Activated CD4-positive, alpha-beta T cell treated with anti-CD3 and anti-CD28 coated beads for 4 hours (primary cell): ENCODE measurements around the gene DLG5.

Experiments
- DNase-seq, 2 donors: peaks; one replicate each; pipeline ENCODE4 v3.0.0-alpha.2; 2020

DLG5 gene

DNA sequence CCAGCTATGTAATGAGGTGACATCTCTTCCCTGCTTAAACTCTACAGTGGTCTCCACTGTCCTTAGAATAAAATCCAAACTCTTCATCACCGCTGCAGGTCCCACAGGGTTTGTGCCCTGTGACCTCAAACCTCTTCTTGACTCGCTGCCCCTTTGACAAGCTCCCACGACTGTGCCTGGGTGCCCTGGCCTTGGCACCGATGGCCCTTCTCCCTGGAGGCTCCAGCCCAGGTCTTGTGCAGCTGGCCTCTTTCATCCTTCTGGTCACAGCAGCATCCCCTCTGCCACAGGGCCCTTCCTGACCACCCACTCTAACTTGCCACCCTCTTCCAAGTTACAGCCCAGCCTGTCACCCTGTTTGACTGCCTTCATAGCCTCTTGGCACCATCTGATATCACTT lies 108.2 kb downstream of the DLG5 start:
- DNase-seq = no peak

DNA sequence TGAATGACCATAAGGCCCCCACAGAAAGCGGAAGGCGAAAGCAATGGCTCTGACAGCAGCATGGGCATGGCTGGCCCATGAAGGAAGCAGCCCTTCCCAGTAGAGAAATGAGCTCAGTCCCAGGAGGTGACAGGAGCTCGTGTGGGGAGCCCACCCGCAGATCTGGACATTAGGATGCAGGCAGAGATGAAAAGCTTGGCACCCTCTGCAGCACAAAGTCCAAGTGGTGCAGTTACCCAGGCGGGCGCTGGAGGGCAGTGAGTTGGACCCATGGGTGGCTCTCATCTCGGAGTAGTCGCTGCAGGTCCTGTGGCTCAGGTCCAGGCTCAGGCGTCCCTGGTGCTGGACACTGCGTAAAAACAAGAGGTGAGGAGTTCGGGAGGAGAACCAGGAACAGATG lies 109.0 kb downstream of the DLG5 start:
- no peak for DNase-seq

DNA sequence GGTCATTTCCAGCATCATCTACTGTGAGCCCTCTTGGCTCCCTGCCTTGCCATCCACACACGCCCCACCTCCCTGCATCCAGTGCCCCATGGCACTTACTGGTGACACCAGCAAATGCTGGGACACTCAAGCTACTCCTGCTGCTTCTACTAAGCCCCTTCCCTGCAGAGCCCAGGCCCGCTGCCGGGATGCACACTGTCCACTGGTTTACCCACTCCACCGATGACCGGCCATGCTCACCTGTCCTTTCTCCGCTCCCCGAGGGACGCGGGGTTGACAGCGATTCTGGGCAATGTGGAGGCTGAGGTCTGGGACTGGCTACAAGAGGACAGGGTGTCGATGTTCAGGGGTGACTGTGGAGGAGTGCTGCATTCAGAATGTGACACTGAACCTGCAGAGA lies 110.2 kb downstream of the DLG5 start:
- no peak for DNase-seq

- no peak for DNase-seq
These were observed 113.8 kb downstream of the DLG5 start for GRCh38 chr10:77812741-77813140.

GRCh38 chr10:77811831-77812430 lies 114.6 kb downstream of the DLG5 start:
- DNase-seq = no peak

GRCh38 chr10:77810446-77811335 lies 115.9 kb downstream of the DLG5 start:
- no peak for DNase-seq

- no peak for DNase-seq
These were observed 117.2 kb downstream of the DLG5 start for GRCh38 chr10:77809336-77809735.

- DNase-seq = no peak
These were observed 118.8 kb downstream of the DLG5 start for GRCh38 chr10:77807706-77808105.

DNA sequence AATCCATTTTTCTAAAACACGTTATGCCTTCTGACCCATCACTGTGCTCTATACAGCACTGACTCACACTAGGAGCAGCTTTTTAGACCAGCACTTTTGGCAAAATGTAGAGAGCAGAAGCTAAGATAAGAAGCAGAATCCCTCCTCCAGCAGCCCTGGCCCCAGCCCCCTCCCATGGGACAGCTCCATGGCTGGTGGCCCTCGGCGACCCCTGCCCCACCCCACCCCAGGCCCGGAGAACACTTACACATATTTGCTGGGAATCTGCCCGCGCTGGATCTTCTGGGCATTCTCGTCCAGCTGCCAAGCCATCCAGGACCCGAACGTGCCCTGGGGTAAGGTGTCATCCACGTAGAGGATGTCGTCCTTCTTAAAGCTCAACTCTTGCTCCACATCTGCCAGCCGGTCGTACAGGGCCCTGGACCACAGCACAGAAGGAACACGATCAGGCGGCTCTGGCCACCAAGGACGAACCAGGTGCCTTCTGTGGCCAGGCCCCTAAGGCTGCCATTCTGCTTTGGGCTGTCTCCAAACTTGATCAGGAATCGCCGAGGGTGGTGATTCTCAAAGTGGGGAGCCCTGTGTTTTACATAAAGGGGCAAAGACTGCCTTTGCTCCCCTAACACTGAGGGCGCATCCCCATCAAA lies 119.9 kb downstream of the DLG5 start:
- DNase-seq = no peak

- DNase-seq = no peak
These were observed 120.9 kb downstream of the DLG5 start for GRCh38 chr10:77805676-77806075.

GRCh38 chr10:77804371-77804770 lies 122.2 kb downstream of the DLG5 start:
- DNase-seq = no peak

DNA sequence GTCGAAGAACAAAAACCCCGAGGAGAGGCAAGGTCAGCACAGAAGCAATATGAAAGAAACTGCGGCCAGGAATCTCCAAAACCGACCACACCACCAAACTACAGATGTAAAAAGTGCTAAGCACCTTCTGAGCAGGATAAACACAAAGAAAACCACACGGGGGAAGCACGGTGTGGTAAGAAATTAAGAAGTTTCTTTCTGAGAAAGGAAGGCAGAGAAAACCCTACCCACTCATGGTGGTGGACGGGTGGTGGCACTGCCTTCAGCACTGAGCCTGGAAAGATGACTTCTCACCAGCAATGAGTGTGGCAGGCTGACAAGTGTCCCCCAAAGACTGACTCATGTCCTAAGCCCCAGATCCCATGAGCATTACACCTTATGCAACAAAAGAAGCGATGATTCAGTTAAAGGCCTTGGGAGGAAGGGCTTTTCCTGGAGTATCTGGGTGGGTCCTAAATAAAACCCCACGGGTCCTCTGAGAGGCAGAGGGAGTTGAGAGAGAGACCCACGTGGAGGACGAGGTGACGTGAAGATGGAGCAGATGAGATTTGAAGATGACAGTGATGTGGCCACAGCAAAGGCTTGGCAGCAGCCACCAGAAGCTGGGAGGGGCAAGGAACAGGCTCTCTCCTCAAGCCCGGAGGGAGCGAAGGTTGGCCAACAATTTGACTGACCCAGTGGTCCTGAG lies 124.9 kb downstream of the DLG5 start:
- DNase-seq = peak; percentile 15 to 21

DNA sequence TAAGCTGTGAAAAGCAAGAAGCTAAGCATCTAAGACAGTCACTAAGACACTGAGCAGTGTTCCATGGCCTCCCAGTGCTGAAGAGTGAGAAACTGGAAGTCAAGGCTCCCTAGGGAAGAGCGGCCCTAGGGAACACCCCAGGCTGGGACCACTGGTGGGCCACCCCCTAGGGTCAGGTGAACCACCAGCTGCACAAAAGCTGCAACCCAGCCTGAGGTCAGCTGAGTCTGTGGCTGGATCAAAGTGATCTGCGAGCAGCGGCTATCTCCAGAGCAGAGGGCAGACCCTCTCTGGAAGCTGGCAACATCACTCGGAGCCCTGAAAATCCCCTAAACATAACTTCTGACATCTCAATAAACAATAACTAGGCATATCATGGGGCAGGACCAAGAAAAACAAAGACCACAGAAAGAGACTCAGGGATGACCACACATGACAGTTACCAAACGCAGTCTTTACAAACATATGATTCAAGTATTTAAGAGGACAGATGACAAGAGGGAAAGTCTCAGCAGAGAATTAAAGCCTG lies 125.8 kb downstream of the DLG5 start:
- no peak for DNase-seq

DNA sequence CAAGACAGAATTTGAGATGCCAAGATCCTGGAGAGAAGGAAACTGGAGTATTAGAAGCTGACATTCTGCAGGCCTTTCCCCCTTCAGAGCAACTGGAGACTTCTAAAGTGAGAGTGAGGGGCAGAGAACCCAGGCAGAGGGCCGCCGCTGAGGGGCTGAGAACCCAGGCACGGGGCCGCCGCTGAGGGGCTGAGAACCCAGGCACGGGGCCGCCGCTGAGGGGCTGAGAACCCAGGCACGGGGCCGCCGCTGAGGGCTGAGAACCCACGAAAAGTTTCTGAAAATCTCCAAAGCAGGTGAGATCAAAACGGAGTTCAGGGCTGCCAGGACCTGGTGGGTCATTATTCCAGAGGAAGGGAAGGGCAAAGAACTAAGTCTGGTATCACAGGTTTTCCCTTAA lies 126.2 kb downstream of the DLG5 start:
- no peak for DNase-seq

GRCh38 chr10:77799352-77799751 lies 127.2 kb downstream of the DLG5 start:
- no peak for DNase-seq

DNA sequence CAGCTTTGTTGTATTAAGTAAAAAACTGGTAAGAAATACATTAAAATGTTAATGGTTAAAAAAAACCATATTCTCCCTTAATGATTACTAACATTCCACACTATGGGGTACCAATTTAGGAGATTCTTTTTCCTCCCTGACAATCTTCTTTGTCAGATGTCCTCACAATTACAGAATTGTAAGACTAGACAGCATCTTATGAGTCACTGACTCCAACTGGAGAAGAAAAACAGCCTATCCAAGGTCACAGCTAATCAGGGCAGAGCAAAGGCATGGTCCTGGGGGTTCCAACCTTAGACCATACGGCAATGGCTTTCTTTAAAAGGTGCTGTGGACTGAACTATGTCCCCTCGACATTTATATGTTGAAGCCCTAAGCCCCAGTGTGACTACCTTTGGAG lies 127.6 kb downstream of the DLG5 start:
- DNase-seq = no peak

GRCh38 chr10:77796311-77796915 lies 130.1 kb downstream of the DLG5 start:
- DNase-seq = no peak

DNA sequence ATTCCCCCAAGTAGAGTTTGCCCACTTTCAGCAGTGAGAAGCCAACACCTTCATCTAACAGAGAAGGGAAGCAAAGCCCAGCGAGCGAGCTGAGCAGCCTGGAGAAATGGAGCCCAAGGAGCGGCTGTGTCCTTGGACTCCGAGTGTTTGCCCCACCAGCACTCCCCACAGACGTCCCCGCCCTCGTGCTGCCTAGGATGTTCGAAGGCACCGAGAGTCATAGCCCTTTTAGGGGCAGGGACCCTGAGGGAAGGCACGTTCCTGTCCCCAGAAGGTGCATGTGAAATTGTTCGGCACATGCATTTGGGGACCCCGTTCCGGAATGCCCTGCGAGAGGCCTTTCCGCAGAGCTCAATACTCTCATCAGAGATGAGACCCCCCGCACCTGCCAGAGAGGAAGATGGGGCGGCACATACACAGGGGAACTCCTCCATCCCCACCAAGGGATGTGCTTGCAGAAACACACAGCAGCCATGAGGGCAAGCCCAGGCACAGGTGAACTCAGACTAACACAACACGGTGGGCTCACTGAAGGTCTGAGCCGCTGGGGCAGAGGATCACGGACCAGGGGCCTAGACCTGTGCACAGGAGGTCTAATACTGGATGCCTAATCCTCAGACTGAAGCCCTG lies 131.0 kb downstream of the DLG5 start:
- no peak for DNase-seq

DNA sequence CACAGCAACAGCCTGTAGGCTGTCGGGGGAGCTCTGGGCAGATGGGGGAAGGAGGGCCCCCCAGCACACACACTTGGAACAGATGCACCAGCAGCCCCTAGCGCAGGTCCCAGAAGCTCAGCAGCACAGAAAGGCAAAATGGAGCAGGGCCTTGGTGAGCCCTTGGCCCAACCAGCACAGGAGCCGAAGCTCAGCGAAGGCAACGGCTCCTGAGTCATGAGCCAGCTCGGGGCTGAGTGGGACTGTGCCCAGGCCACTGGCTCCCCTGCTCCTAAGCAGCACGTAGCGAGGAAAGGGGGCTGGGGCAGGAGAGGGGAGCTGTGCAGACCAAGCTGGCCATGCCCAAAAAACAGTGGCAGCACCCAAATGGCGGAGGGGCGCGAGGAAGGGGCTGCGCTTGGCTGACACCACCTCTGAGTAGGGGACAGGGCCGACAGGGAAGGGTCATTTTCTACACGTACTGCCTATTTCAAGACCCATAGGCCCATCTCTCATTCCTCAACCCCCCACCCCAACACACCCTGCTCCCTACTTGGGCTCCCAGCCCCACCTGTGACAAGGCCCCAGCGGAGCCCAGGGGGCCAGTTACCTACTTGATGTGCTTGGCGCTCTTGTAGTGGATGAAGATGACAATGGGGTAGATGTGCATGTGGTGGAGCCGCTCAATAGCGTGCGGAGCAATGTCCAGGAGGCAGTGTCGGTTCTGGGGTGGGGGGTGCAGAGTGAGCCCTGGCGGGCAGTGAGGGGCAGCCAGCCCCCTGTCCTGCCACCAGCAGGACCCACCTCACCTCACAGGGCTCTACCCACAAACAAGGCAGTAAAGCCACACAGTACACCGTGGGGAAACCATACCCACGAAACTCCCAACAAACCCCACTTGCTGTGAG lies 132.1 kb downstream of the DLG5 start:
- DNase-seq = no peak

DNA sequence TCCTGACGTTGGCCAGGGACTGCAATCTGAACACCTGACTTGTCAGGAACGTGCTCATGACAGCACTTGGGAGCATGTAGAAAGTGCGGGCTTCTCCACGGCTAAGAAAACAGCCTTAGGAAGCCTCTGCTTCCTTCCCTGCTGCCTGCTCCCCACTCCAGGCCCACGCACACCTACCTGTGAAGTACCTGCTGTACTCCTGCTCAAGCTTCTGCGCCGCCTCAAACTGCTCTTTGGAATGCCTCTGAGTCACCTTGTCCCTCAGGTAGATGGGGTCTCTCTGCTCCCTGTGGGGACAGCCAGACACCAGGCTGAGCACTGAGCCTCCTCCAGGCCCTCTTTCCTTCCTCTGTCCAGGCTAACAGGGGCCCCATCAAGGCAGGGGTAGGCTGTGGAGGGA lies 132.7 kb downstream of the DLG5 start:
- DNase-seq = no peak

DNA sequence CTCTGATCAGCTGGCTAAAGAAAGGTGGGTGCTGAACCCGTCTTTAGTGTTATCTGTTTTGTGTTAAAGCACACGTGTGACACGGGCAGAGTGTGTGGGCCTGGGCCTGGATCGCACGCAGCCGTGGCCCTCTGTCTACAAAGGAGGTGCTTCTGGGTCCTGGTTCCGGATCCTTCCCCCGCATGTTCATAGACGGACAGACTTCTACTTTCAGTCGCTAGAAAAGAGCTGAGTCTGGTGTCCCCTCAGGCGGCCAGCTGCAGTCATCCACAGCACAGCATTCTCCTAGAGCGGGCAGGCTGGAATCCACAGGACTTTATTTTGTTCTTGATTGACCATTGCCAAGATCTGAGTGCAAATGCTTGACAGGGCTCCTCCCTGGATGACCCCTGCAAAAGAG lies 134.4 kb downstream of the DLG5 start:
- no peak for DNase-seq
